T-cell (primary cell): Measurements from ENCODE around the gene CIZ1. TPM values are rescaled to one million over a fixed set of nuclear protein-coding genes. Genes with fewer than 3 reads are reported as not detected.

Experiments
- ATAC-seq, 4 experiments: fragments of 200-7000 bp in 3 of 4; fragments of 150-1000 bp in 1 of 4; cut with Tn5 transposase; replicated peaks in 1 of 4; 1 replicate in 3 of 4; 2 replicates in 1 of 4; pipeline ENCODE4 v1.10.0; 2021; ENCODE audit warnings: moderate library complexity in 3 of 4, mild to moderate bottlenecking in 2 of 4, moderate number of reproducible peaks in 1 of 4
- CTCF ChIA-PET, 2 donors: fragments of 300-600 bp; sonication (Branson Sonifier 250); formaldehyde crosslinking; loops; one replicate each; lab custom pipeline; 2022; ENCODE audit warnings: antibody characterized with exemption in 2 of 2; lab: Charles Lee
- POLR2A ChIA-PET, 2 donors: fragments of 300-600 bp; sonication (Branson Sonifier 250); formaldehyde crosslinking; loops; one replicate each; lab custom pipeline; 2022; ENCODE audit warnings: antibody characterized with exemption in 2 of 2; lab: Charles Lee
- DNase-seq, 35 experiments: peaks; one replicate each; pipeline versions ENCODE4 v3.0.0 to v3.0.0-alpha.2; 2013 to 2023
- H3K27ac ChIP-seq: one replicate; pipeline ENCODE4 v1.5.1; 2013; ENCODE audit warnings: low read length
- H3K27me3 ChIP-seq, 2 experiments: replicated peaks in 1 of 2; 1 replicate in 1 of 2; 2 replicates in 1 of 2; pipeline versions ENCODE4 v1.6.1 to v1.7.0; 2013; ENCODE audit warnings: low read length in 1 of 2, mixed read lengths in 1 of 2; ENCODE audit not compliant: control insufficient read depth in 2 of 2, insufficient read depth in 2 of 2; ENCODE audit errors: extremely low read depth in 1 of 2
- H3K36me3 ChIP-seq, 2 donors: 1 replicate in 1 of 2; 2 replicates in 1 of 2; pipeline versions ENCODE4 v1.6.1 to v1.7.0; 2013; ENCODE audit warnings: low read length in 1 of 2; ENCODE audit not compliant: control insufficient read depth in 2 of 2, insufficient read depth in 1 of 2; ENCODE audit errors: extremely low read depth in 1 of 2
- H3K4me1 ChIP-seq, 2 experiments: 1 replicate in 1 of 2; 2 replicates in 1 of 2; pipeline versions ENCODE4 v1.6.1 to v1.7.0; 2013; ENCODE audit warnings: low read length in 2 of 2, mixed read lengths in 1 of 2; ENCODE audit not compliant: insufficient read depth in 2 of 2, control insufficient read depth in 1 of 2; ENCODE audit errors: extremely low read depth in 1 of 2
- H3K4me3 ChIP-seq, 2 donors: 1 replicate in 1 of 2; 2 replicates in 1 of 2; pipeline versions ENCODE4 v1.5.1 to v1.7.0; 2013; ENCODE audit warnings: mild to moderate bottlenecking in 2 of 2, low read length in 1 of 2, moderate library complexity in 1 of 2; ENCODE audit not compliant: control insufficient read depth in 1 of 2; ENCODE audit errors: extremely low read depth in 1 of 2
- H3K9me3 ChIP-seq: 2 replicates; pipeline ENCODE4 v1.7.0; 2013
- H3K27ac Mint-ChIP-seq, 2 donors: one replicate each; pipeline ENCODE4 v1.8.0; 2020 to 2021; ENCODE audit warnings: mild to moderate bottlenecking in 2 of 2, mixed read lengths in 2 of 2
- H3K27me3 Mint-ChIP-seq, 2 donors: one replicate each; pipeline ENCODE4 v1.8.0; 2021 to 2022; ENCODE audit warnings: mixed read lengths in 2 of 2
- H3K36me3 Mint-ChIP-seq: one replicate; pipeline ENCODE4 v1.8.0; 2021; ENCODE audit warnings: mixed read lengths
- H3K4me1 Mint-ChIP-seq, 3 donors: one replicate each; pipeline ENCODE4 v1.8.0; 2020 to 2022; ENCODE audit warnings: mixed read lengths in 3 of 3, mild to moderate bottlenecking in 1 of 3
- H3K4me3 Mint-ChIP-seq, 3 donors: one replicate each; pipeline ENCODE4 v1.8.0; 2020 to 2022; ENCODE audit warnings: mild to moderate bottlenecking in 3 of 3, mixed read lengths in 3 of 3, moderate library complexity in 3 of 3
- H3K9me3 Mint-ChIP-seq, 3 donors: one replicate each; pipeline ENCODE4 v1.8.0; 2020 to 2022; ENCODE audit warnings: mixed read lengths in 3 of 3
- WGBS: methylation state at CpG from one replicate; pipeline ENCODE4 v1.1.5; 2013; ENCODE audit warnings: missing lambda C conversion rate; ENCODE audit not compliant: insufficient coverage; 5-methylcytosine and 5-hydroxymethylcytosine counted together
- total RNA-seq, 35 experiments: library from RNA in 6 of 35; stranded (reverse) in 6 of 35; fragments of 120-200 nt in 1 of 35; gene quantifications; one replicate each; pipeline versions ENCODE4 v1.2.1 to v1.2.4 and lab custom pipeline; 2013 to 2026

Gene CIZ1
- total RNA-seq, 5 donors from 2014 or later (not counting 1 experiment from before 2014, with no cell fraction given) = 143 to 163 (median 150) TPM

- Histone ChIP-seq H3K4me1 (peaks cover 7 to 18% of the 10 kb centered on the region in 2 experiments), H3K27ac (no peak overlapping the region), H3K36me3 (no peaks in the 10 kb centered on the region), H3K27me3 (peaks cover 0 to 44% of the 10 kb centered on the region in 2 experiments), H3K9me3 (no peaks in the 10 kb centered on the region), H3K4me3 (no peak overlapping the region)
- no peak overlapping the region for H3K27ac Mint-ChIP-seq
- H3K9me3 Mint-ChIP-seq = no peaks in the 10 kb centered on the region
- H3K4me3 Mint-ChIP-seq = no peak overlapping the region
- 93% methylated on average over 5 of the region's 15 CpGs for WGBS
- DNase-seq (no peak), ATAC-seq (no peak)
- H3K36me3 Mint-ChIP-seq = no peaks in the 10 kb centered on the region
- ChIA-PET POLR2A (interaction anchor here in 1 of 2 donors (0.7 kb wide), 1 partner anchor 10 kb away, joined by 3 read pairs; no protein-coding TSS in a partner anchor), CTCF (interaction anchor here in 1 of 2 donors (1.1 kb wide), 1 partner anchor 8 kb away, joined by 3 read pairs; no protein-coding TSS in a partner anchor)
- peaks cover 6 to 7% (median 7%) of the 10 kb centered on the region in 3 donors for H3K4me1 Mint-ChIP-seq
- H3K27me3 Mint-ChIP-seq = peaks cover 8 to 28% of the 10 kb centered on the region in 2 donors
Measured at GRCh38 chr9:128206916-128207910, 15.8 kb upstream of the CIZ1 start.

GRCh38 chr9:128206484-128206883 lies 15.1 kb upstream of the CIZ1 start:
- Histone ChIP-seq H3K27ac (no peak overlapping the region), H3K36me3 (no peaks in the 10 kb centered on the region), H3K9me3 (no peaks in the 10 kb centered on the region), H3K4me1 (peaks cover 7 to 18% of the 10 kb centered on the region in 2 experiments), H3K27me3 (peaks cover 0 to 40% of the 10 kb centered on the region in 2 experiments), H3K4me3 (no peak overlapping the region)
- ATAC-seq = no peak
- peaks cover 8 to 22% of the 10 kb centered on the region in 2 donors for H3K27me3 Mint-ChIP-seq
- POLR2A ChIA-PET = no interaction called here
- H3K27ac Mint-ChIP-seq = no peak overlapping the region
- no peak for DNase-seq
- CTCF ChIA-PET = interaction anchor here (0.6 to 1.1 kb wide), 2 partner anchors 9 to 497 kb away, joined by 3 to 4 read pairs; no protein-coding TSS in a partner anchor
- no peaks in the 10 kb centered on the region for H3K9me3 Mint-ChIP-seq
- 74% methylated on average over 2 of the region's 3 CpGs for WGBS
- no peak overlapping the region for H3K4me3 Mint-ChIP-seq
- H3K4me1 Mint-ChIP-seq = peaks cover 6 to 7% (median 7%) of the 10 kb centered on the region in 3 donors
- H3K36me3 Mint-ChIP-seq = no peaks in the 10 kb centered on the region

GRCh38 chr9:128205296-128205944 lies 14.0 kb upstream of the CIZ1 start:
- Mint-ChIP-seq H3K9me3 (no peaks in the 10 kb centered on the region), H3K27me3 (peaks cover 8 to 15% of the 10 kb centered on the region in 2 donors), H3K36me3 (no peaks in the 10 kb centered on the region), H3K27ac (no peak overlapping the region), H3K4me1 (peaks cover 6 to 7% (median 7%) of the 10 kb centered on the region in 3 donors), H3K4me3 (peak overlapping the region in 1 of 3 donors; percentile 72)
- Histone ChIP-seq H3K27me3 (peaks cover 0 to 38% of the 10 kb centered on the region in 2 experiments), H3K4me3 (no peak overlapping the region), H3K36me3 (no peaks in the 10 kb centered on the region), H3K27ac (no peak overlapping the region), H3K9me3 (no peaks in the 10 kb centered on the region), H3K4me1 (peaks cover 7 to 18% of the 10 kb centered on the region in 2 experiments)
- ChIA-PET POLR2A (no interaction called here), CTCF (interaction anchor here (0.6 kb wide), 2 partner anchors 13 to 498 kb away, joined by 3 to 4 read pairs; no protein-coding TSS in a partner anchor)
- DNase-seq (no peak), ATAC-seq (no peak)
- WGBS = 96% methylated on average over 6 of the region's 16 CpGs

GRCh38 chr9:128204858-128205257 lies 13.5 kb upstream of the CIZ1 start:
- peak overlapping the region; percentile 57 to 74 (median 72) for H3K4me3 Mint-ChIP-seq
- ChIA-PET POLR2A (no interaction called here), CTCF (interaction anchor here in 1 of 2 donors (0.6 kb wide), 1 partner anchor 13 kb away, joined by 3 read pairs; no protein-coding TSS in a partner anchor)
- no peak overlapping the region for H3K27ac ChIP-seq
- peaks cover 6 to 7% (median 7%) of the 10 kb centered on the region in 3 donors for H3K4me1 Mint-ChIP-seq
- no peaks in the 10 kb centered on the region for H3K36me3 Mint-ChIP-seq
- peaks cover 7 to 18% of the 10 kb centered on the region in 2 experiments for H3K4me1 ChIP-seq
- H3K27me3 ChIP-seq = peaks cover 0 to 38% of the 10 kb centered on the region in 2 experiments
- peaks cover 8 to 15% of the 10 kb centered on the region in 2 donors for H3K27me3 Mint-ChIP-seq
- no peak overlapping the region for H3K27ac Mint-ChIP-seq
- 100% methylated on average over 2 of the region's 7 CpGs for WGBS
- no peaks in the 10 kb centered on the region for H3K9me3 Mint-ChIP-seq
- DNase-seq (no peak), ATAC-seq (no peak)
- H3K36me3 ChIP-seq = no peaks in the 10 kb centered on the region
- no peaks in the 10 kb centered on the region for H3K9me3 ChIP-seq
- no peak overlapping the region for H3K4me3 ChIP-seq

- Mint-ChIP-seq H3K4me1 (peaks cover 6 to 7% (median 7%) of the 10 kb centered on the region in 3 donors), H3K27ac (no peak overlapping the region), H3K4me3 (peak overlapping the region; percentile 57 to 74 (median 72)), H3K36me3 (no peaks in the 10 kb centered on the region), H3K9me3 (no peaks in the 10 kb centered on the region), H3K27me3 (peaks cover 8 to 14% of the 10 kb centered on the region in 2 donors)
- WGBS = 1% methylated on average over 15 of the region's 67 CpGs
- ChIA-PET CTCF (no interaction called here), POLR2A (no interaction called here)
- H3K36me3 ChIP-seq = no peaks in the 10 kb centered on the region
- peak overlapping the region; percentile 50 to 75 for H3K4me3 ChIP-seq
- H3K9me3 ChIP-seq = no peaks in the 10 kb centered on the region
- ATAC-seq (peak; percentile 9 to 25 (median 21)), DNase-seq (peak in 3 of 35 experiments; percentile 14 to 36 (median 20))
- H3K27ac ChIP-seq = no peak overlapping the region
- peaks cover 7 to 18% of the 10 kb centered on the region in 2 experiments for H3K4me1 ChIP-seq
- H3K27me3 ChIP-seq = peaks cover 0 to 34% of the 10 kb centered on the region in 2 experiments
Measured at GRCh38 chr9:128203707-128204551, 12.6 kb upstream of the CIZ1 start.
